ENCODE data around the gene KRT5.

DNA sequence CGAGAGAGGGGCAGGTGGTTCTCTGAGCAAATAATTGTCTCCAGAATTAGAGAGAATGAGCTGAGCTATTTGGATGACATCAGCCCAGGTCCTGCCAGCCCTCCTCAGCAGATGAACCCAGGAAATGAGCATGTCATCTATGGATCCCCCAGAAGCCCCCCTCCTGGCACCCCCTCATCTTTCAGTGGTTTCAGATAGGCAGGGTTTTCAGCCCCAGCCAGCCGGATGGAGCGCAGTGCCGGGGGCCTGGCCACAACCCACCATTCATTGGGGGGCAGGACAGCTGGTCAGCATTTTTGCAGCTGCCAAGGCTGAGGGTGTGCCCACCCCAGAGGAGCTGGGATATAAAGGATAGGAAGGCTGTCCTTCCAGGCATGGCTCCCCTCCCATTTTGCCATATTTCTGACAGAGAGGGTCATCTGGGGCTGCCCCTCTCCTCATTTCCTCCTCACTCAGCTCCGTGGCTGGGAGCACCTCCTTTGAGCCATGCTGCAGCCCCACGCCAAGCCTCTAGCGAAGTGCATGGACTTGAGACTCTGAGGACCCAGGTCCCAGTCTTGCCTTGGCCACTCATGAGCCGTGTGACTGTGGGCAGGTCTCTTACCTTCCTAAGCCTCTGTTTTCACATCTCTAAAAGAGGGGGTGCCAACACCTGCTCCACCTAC lies 38.7 kb upstream of the KRT5 start:
- TF ChIP-seq ZNF274 (IDR thresholded peaks at IDR 0.05; ENCODE audit: low read depth, low read length) (no peak), YY1 (IDR thresholded peaks at IDR 0.05; ENCODE audit: insufficient read depth, insufficient read length) (no peak)
